AG04450 (cell line): ENCODE data around the gene KRT86. TPM values are rescaled to one million over a fixed set of nuclear protein-coding genes. Genes with fewer than 3 reads are reported as not detected.

Experiments used
- CTCF ChIA-PET: fragments of 300-600, 350-600 bp; formaldehyde crosslinking; extraction: SDS; loops from one replicate; lab custom pipeline; 2022; ENCODE audit warnings: antibody characterized with exemption, inconsistent platforms; lab: Charles Lee
- POLR2A ChIA-PET: fragments of 350-600 bp; formaldehyde crosslinking; extraction: SDS; loops from one replicate; lab custom pipeline; 2021; ENCODE audit warnings: antibody characterized with exemption, inconsistent platforms; lab: Yijun Ruan, JAX
- DNase-seq: peaks from one replicate; pipeline ENCODE4 v3.0.0-alpha.2; 2011; ENCODE audit warnings: low read depth, low spot score
- H3K27ac ChIP-seq: one replicate; pipeline ENCODE4 v1.5.1; 2012; ENCODE audit warnings: low read depth, low read length, control low read depth
- H3K27me3 ChIP-seq: one replicate; pipeline ENCODE4 v1.6.0; 2012; ENCODE audit warnings: low read length; ENCODE audit not compliant: control insufficient read depth, insufficient read depth
- H3K4me3 ChIP-seq: 2 replicates; pipeline ENCODE4 v1.5.1; 2011; ENCODE audit warnings: mild to moderate bottlenecking, low read depth, low read length, control low read depth
- H3K9me3 ChIP-seq: 2 replicates; pipeline ENCODE4 v1.5.1; 2012; ENCODE audit warnings: low read length; ENCODE audit not compliant: control insufficient read depth, insufficient read depth
- polyA plus RNA-seq: library from polyadenylated mRNA; depleted of rRNA; stranded (reverse); fragments of >200 nt; gene quantifications from 2 replicates; pipeline ENCODE4 v1.2.3, GENCODE V29; 2011
- TF ChIP-seq, protein P1 (sequence below): IDR thresholded peaks from 2 replicates; pipeline ENCODE4 v1.5.1; 2011; ENCODE audit warnings: low read depth, low read length, control low read depth, inconsistent platforms

The KRT86 gene
- polyA plus RNA-seq, 1 experiment, result 0.04 TPM

DNA sequence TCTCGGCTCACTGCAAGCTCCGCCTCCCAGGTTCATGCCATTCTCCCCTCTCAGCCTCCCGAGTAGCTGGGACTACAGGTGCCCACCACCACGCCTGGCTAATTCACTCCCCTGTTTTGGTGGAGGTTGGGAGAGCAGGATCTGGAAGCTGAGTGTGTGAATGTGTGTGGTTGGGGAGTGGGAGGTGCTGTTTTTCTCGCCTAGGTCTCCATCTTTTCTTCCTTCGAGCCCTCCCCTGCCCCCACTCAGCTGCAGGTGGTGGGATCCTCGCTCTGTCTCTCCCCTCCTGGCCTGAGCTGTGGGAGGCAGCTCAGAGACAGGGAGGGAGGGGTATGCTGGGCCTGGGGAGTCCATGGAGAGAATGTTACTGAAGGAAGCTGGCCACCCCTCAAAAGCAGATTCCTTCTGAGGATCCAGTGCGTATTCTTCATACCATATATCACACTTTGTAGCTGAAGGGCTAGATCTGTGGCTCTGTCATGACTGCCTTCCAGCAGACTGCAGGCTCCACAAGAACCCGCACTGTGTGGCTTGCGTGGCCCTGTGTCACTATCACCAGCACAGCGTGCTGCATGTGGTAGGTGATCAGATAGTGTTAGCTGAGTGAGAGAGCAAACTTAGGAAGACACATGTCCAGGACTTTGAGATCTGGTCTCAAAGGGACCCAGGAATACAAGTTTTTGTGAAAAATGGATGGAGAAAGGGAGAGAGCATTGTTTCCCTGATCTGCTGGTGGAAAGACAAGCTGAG lies 44.0 kb downstream of the KRT86 start:
- POLR2A ChIA-PET, result no interaction called here
- H3K27me3 ChIP-seq, result peaks cover 75% of the 10 kb centered on the region
- TF ChIP-seq, protein P1, sequence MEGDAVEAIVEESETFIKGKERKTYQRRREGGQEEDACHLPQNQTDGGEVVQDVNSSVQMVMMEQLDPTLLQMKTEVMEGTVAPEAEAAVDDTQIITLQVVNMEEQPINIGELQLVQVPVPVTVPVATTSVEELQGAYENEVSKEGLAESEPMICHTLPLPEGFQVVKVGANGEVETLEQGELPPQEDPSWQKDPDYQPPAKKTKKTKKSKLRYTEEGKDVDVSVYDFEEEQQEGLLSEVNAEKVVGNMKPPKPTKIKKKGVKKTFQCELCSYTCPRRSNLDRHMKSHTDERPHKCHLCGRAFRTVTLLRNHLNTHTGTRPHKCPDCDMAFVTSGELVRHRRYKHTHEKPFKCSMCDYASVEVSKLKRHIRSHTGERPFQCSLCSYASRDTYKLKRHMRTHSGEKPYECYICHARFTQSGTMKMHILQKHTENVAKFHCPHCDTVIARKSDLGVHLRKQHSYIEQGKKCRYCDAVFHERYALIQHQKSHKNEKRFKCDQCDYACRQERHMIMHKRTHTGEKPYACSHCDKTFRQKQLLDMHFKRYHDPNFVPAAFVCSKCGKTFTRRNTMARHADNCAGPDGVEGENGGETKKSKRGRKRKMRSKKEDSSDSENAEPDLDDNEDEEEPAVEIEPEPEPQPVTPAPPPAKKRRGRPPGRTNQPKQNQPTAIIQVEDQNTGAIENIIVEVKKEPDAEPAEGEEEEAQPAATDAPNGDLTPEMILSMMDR, result no peak
- no peaks in the 10 kb centered on the region for H3K9me3 ChIP-seq
- CTCF ChIA-PET, result interaction anchor here (0.6 to 1.9 kb wide), 5 partner anchors 9 to 662 kb away, joined by 3 to 14 read pairs (median 3); no protein-coding TSS in a partner anchor
- no peak overlapping the region for H3K27ac ChIP-seq
- no peak overlapping the region for H3K4me3 ChIP-seq
- DNase-seq, result no peak

DNA sequence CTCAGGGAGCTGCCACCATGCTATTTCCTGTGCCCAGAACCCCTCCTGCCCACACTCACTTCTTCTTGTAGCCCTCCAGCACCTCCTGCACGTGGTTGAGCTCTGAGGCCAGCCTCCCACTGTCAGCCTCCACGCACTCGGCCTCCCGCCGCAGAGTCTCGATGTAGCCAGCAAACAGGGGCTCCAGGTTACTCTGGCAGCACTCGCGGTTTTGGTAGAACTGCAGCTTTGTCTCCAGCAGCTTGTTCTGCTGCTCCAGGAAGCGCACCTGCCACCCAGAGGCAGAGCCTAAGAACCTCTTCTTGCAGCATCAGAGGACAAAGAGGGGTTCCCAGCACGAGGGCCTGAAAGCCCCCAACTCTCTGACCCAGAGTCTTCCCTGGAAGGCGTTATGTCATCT lies 44.7 kb downstream of the KRT86 start:
- TF ChIP-seq, protein P1, result no peak
- H3K27ac ChIP-seq, result no peak overlapping the region
- H3K27me3 ChIP-seq, result peaks cover 69% of the 10 kb centered on the region
- ChIA-PET CTCF (interaction anchor here (0.6 to 1.9 kb wide), 6 partner anchors 9 to 163 kb away, joined by 3 to 14 read pairs (median 4); no protein-coding TSS in a partner anchor), POLR2A (no interaction called here)
- H3K4me3 ChIP-seq, result no peak overlapping the region
- no peak for DNase-seq
- H3K9me3 ChIP-seq, result no peaks in the 10 kb centered on the region

DNA sequence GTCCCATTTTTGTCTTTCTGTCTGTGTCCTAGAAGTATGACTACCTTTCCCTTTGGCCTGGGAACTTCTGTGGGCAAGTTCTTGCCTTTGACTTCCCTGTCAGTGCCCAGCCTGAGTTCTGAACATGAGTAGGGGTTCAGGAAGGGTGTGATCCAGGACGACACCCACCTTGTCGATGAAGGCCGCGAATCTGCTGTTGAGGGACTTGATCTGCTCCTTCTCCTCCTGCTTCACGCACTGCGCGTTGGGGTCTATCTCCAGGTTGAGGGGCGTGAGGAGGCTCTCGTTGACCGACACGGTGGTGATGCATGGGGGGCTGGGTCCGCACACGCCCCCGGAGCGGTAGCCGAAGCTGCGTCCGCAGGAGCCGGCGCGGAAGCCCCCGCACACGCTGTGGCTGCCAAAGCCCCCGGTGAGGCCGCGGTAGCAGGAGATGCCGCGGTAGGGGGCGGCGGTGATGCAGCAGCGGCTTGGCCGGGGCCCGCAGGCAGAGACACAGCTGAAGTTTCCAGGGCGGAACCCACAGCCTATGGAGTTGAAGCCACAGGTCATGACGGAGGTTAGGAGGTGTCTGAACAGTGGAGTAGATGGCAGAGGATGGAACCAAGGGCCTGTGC lies 46.4 kb downstream of the KRT86 start, which contains the start of gene KRT83:
Gene KRT83, minus strand, starts transcription at position 615 of the 617 bp plus-strand sequence. Its CDS starts 63 bp downstream, at position 552.
- no peak within 1 kb of the TSS for H3K27ac ChIP-seq
- no peak for DNase-seq
- POLR2A ChIA-PET, result no interaction called here
- no peaks in the 10 kb centered on the region for H3K9me3 ChIP-seq
- H3K4me3 ChIP-seq, result no peak within 1 kb of the TSS
- TF ChIP-seq, protein P1, result no peak
- H3K27me3 ChIP-seq, result peaks cover 57% of the 10 kb centered on the region
- CTCF ChIA-PET, result interaction anchor here (0.8 to 2.4 kb wide), 3 partner anchors 14 to 164 kb away, joined by 5 to 8 read pairs (median 7); no protein-coding TSS in a partner anchor

DNA sequence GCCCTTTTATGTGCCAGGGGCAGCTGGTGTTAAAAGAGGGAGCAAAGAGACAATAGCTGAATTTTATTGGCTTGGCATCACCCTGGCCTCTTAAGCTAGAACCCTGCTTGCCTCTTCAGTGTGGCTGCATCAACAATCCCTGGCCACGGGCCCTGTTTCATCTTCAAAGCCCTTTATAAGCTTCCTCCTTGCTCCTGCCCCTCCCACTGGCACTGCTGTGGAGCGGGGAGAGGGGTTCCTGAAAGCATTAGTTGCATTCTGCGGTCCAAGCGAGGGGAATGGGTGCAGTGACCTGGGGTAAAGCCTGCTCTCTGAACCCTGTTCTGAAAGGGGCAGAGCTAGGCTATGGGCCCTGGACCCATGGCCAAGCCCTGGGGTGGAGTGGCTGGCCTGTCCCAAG lies 47.0 kb downstream of the KRT86 start:
- Histone ChIP-seq H3K4me3 (no peak overlapping the region), H3K27me3 (peaks cover 57% of the 10 kb centered on the region), H3K27ac (no peak overlapping the region), H3K9me3 (no peaks in the 10 kb centered on the region)
- CTCF ChIA-PET, result interaction anchor here (0.8 to 2.4 kb wide), 3 partner anchors 15 to 164 kb away, joined by 5 to 8 read pairs (median 7); no protein-coding TSS in a partner anchor
- DNase-seq, result no peak
- TF ChIP-seq, protein P1, result no peak
- POLR2A ChIA-PET, result no interaction called here
